Keratinocyte (primary cell): ENCODE measurements around the gene DNHD1.

ENCODE experiments used
- EZH2 ChIP-seq: IDR thresholded peaks from one replicate; pipeline ENCODE4 v1.6.1; 2012; ENCODE audit warnings: inconsistent platforms, mild to moderate bottlenecking, low read length, moderate library complexity
- TF ChIP-seq, protein P1 (sequence below), 3 experiments: IDR thresholded peaks in 1 of 3; conservative IDR thresholded peaks in 1 of 3; optimal IDR thresholded peaks in 1 of 3; 2 replicates in 2 of 3; 3 replicates in 1 of 3; pipeline versions ENCODE3 to v1.5.1; 2011; ENCODE audit warnings: low read length in 3 of 3, mild to moderate bottlenecking in 3 of 3, moderate library complexity in 2 of 3, control low read depth in 1 of 3, inconsistent platforms in 1 of 3; ENCODE audit not compliant: insufficient read depth in 2 of 3; ENCODE audit errors: extremely low read depth in 1 of 3

DNA sequence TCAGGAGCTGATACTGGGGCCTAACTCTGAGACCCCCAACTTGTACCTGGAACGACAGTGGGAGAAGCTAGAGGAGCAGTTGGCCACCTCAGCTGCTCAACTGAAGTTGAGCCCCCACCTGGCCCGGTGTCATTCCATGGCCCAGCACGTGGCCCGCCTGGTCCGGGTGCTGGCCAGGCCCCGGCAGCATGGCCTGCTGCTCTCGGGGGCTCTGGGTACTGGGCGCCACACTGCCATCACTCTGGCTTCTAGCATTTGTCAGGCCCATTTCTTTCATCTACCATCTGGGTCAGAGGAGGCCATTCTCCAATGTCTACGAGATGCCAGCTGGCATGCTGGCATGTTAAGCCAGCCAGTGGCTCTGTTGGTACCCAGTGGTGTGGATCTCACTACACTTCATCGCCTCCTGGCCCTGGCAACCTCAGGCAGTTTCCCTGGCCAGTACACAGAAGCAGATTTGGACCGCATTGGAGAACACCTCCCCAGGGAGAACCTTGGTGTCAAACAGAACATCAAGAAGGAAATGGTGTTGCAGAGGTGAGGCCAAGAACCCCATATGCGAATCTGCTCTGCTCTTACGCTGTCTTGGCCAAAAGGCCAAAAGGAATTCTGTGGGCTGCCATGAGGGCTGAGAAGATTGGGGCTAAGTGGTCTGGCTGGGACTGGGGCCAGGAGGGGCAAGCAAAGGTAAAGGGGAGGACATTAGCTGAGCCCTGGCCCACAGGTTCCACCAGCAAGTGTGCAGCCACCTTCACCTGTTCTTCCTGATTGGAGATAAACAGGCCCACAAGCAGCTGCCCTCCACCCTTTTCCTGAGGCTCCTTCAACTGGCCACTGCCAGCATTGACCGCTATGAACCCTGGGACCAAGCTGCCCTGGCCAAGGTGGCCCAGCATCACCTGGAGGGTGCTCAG is 60.9 kb downstream of the DNHD1 start:
- no peak for TF ChIP-seq EZH2
- TF ChIP-seq, protein P1, sequence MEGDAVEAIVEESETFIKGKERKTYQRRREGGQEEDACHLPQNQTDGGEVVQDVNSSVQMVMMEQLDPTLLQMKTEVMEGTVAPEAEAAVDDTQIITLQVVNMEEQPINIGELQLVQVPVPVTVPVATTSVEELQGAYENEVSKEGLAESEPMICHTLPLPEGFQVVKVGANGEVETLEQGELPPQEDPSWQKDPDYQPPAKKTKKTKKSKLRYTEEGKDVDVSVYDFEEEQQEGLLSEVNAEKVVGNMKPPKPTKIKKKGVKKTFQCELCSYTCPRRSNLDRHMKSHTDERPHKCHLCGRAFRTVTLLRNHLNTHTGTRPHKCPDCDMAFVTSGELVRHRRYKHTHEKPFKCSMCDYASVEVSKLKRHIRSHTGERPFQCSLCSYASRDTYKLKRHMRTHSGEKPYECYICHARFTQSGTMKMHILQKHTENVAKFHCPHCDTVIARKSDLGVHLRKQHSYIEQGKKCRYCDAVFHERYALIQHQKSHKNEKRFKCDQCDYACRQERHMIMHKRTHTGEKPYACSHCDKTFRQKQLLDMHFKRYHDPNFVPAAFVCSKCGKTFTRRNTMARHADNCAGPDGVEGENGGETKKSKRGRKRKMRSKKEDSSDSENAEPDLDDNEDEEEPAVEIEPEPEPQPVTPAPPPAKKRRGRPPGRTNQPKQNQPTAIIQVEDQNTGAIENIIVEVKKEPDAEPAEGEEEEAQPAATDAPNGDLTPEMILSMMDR (optimal IDR thresholded peaks at IDR 0.05 in 1 of 3, IDR thresholded peaks at IDR 0.05 in 1 of 3, conservative IDR thresholded peaks at IDR 0.05 in 1 of 3; ENCODE audit: extremely low read depth in 1 of 3, insufficient read depth in 2 of 3, low read length in 3 of 3), result no peak
